D721Med (cell line): ENCODE measurements around the gene TMEM245.
"Not testable (repeated sequence)": the region's sequence is repeated elsewhere in the genome, so short reads cannot be mapped to it uniquely, and the experiment has no call there.

Experiments
- DNase-seq: peaks from one replicate; pipeline ENCODE4 v3.0.0; 2011; ENCODE audit warnings: low spot score; ENCODE audit not compliant: insufficient read length
- FAIRE-seq: peaks from 2 replicates; lab custom pipeline; 2011; peaks lifted over from hg19 to GRCh38; lab: Jason Lieb, UNC
- TF ChIP-seq, protein P1 (sequence below): IDR thresholded peaks from 2 replicates; pipeline ENCODE4 v1.5.1; 2012; ENCODE audit warnings: mild to moderate bottlenecking, control low read depth; ENCODE audit not compliant: insufficient read depth; ENCODE audit errors: missing control alignments

Gene TMEM245

DNA sequence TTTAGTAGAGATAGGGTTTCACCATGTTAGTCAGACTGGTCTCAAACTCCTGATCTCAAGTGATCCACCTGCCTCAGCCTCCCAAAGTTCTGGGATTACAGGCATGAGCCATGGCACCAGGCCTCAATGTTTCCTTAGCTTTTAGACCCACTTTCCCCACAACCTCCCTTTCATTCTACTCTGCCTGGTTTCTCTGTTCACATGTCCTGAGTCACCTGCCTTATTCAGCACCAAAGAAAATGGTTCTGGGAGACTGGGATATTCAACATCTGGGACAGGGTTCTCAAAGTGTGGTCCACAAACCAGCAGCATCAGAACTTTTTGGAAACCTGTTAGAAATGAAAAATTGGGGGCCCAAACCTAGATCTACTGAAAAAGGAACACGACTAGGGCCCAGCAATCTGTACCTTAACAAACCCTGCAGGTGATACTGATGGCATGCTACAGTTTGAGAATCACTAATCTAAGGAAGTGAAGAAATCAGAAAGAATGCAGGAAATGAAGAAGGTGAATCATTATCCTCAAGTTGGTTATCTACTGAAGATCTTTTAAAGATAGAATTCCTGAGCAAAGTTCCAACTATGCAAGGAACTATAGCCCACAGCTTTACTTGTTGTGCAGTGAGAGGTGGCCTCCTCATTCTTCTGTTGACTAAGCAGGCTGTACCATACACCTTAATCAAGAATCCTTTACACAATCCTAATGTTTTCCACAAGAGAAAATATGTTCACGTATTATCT, 54.6 kb downstream of the TMEM245 start:
- FAIRE-seq (no peak), DNase-seq (no peak)
- TF ChIP-seq, protein P1, sequence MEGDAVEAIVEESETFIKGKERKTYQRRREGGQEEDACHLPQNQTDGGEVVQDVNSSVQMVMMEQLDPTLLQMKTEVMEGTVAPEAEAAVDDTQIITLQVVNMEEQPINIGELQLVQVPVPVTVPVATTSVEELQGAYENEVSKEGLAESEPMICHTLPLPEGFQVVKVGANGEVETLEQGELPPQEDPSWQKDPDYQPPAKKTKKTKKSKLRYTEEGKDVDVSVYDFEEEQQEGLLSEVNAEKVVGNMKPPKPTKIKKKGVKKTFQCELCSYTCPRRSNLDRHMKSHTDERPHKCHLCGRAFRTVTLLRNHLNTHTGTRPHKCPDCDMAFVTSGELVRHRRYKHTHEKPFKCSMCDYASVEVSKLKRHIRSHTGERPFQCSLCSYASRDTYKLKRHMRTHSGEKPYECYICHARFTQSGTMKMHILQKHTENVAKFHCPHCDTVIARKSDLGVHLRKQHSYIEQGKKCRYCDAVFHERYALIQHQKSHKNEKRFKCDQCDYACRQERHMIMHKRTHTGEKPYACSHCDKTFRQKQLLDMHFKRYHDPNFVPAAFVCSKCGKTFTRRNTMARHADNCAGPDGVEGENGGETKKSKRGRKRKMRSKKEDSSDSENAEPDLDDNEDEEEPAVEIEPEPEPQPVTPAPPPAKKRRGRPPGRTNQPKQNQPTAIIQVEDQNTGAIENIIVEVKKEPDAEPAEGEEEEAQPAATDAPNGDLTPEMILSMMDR, result no peak

DNA sequence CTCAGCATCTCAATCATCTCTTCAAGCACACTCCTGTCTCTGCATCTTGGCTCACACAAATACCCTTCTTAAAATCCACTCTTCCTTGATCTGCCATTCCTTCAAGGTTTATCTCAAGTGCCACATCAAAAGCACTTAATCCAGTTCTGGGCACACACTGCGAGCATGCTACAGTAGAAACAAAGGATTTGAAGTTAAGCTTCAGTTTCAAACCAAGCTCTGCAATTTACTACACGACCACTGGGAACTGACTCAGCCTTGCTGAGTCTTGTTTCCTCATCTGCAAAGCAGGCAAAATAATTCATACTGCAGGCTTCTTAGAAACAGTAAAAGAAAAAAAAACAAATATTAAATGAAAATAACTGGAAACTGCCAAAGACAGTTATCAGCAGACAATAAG, 56.0 kb downstream of the TMEM245 start:
- TF ChIP-seq, protein P1, result peak; percentile 19
- no peak for FAIRE-seq
- no peak for DNase-seq

DNA sequence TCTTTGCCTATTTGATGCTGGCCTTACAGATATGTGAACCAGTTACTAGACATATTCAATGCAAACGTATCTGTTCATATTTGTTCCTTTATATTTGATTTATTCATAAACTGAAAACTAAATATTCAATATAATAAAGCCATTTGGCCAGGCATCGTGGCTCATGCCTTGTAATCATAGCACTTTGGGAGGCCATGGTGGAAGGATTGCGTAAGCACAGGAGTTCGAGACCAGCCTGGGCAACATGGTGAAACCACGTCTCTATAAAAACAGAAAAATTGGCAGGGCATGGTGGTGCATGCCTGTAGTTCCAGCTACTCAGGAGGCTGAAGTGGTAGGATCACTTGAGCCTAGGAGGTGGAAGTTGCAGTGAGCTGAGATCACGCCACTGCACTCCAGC, 57.2 kb downstream of the TMEM245 start:
- FAIRE-seq, result no peak
- TF ChIP-seq, protein P1, result no peak

DNA sequence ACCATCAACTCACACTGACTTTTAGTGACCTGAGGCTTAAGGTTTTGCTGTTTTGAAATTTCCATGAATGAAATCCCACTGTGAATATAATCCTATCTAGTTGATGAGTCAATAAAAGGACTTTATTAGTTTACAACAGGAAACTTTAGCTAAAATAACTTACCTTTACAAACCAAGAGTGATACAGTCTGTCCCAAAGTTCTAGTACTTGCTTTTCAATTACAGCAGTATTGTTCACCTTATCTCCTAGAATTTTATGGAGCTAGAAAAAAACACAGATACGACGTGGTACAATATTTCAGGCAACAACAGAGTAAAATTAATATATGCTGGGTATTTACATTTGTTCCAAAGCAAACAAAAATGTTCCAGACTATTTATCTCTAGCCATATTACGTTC, 59.6 kb downstream of the TMEM245 start:
- no peak for DNase-seq
- FAIRE-seq, result no peak
- TF ChIP-seq, protein P1, result no peak

More for the DNA sequence above, 57.2 kb downstream of the TMEM245 start:
- no peak for DNase-seq

DNA sequence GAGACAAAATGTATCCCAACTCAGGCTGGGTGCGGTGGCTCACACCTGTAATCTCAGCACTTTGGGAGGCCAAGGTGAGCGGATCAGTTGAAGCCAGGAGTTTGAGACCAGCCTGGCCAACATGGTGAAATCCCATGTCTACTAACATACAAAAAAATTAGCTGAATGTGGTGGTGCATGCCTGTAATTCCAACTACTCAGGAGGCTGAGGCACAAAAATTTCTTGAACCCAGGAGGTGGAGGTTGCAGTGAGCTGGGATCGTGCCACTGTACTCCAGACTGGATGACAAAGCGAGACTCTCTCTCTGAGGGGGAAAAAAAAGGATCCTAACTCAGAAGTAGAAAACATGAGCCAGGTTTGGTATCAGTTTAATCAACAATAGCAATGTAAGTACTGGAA, 66.6 kb downstream of the TMEM245 start:
- DNase-seq, FAIRE-seq: not testable (repeated sequence)

DNA sequence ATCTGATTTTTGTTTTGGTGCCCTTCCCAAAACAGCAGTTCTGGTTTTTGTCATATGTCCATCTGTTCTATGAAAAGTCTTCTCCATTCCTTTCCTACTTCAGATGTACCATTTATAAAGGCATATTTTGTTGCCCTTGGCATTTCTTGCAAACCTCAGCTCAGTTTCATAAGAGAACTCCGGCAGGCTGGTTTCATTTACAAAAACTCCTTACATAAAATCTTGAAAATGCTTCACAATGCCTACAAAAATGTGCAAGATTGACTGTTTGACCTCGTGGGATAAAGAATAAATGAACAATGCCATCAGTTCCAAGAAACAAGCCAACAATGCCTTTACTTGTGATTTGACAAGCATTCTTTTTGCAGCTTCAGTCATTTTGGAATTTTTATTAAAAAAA, 67.3 kb downstream of the TMEM245 start:
- TF ChIP-seq, protein P1, result no peak
- no peak for FAIRE-seq
- no peak for DNase-seq

DNA sequence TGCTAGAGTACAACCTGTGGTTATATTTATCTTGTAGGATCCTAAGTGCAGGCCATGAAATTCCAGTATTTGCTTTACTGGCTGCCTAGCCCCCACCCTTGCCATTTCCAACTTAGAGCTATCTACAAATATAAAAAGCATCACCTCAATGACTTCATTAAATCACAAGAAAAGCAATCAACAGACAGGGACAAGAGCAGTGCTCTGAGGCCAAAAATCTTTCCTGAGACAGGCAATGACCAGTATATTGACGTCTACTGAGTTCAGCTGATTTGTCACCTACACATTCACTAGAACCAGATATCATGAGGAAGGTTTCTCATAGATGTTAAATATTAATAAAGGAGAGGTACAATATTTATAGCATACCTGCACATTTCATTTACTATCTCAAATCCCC, 68.0 kb downstream of the TMEM245 start:
- TF ChIP-seq, protein P1, result no peak
- FAIRE-seq (no peak), DNase-seq (no peak)
